Measurements from ENCODE around the gene LRRC28. TPM values are rescaled to one million over a fixed set of nuclear protein-coding genes. Genes with fewer than 3 reads are reported as not detected.

LRRC28 gene
- total and polyA plus RNA-seq, 2 donors = 14.3 to 34.7 TPM

DNA sequence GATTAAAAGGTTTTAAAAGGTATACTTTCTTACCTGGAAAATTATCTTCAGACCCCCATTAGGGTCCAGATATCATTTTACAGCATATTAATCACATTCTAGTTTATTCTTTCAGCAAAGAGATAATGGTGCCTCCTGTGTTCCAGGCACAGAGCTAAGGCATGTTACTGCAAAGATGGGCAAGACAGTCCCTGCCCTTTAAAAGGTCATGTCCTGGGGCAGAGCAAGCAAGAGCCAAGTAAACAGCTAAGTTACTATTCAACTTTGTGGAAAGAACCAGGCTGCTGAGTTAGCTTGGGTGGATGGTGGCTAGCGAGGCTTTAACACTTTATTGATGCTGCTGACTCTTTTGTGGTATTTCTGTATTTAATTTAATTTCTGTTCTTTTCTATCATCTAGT, 75.0 kb downstream of the LRRC28 start:
- H3K36me3 ChIP-seq (ENCODE audit: insufficient read depth) = no peaks in the 10 kb centered on the region
- no peaks in the 10 kb centered on the region for H3K4me1 ChIP-seq (ENCODE audit: insufficient read depth)
- 86% methylated on average over 1 of the region's 1 CpG for WGBS
- DNase-seq (ENCODE audit: extremely low spot score) = no peak
- no peak overlapping the region for H3K27ac ChIP-seq (ENCODE audit: low read depth)
- H3K4me3 ChIP-seq (ENCODE audit: low read depth, low read length) = no peak overlapping the region

DNA sequence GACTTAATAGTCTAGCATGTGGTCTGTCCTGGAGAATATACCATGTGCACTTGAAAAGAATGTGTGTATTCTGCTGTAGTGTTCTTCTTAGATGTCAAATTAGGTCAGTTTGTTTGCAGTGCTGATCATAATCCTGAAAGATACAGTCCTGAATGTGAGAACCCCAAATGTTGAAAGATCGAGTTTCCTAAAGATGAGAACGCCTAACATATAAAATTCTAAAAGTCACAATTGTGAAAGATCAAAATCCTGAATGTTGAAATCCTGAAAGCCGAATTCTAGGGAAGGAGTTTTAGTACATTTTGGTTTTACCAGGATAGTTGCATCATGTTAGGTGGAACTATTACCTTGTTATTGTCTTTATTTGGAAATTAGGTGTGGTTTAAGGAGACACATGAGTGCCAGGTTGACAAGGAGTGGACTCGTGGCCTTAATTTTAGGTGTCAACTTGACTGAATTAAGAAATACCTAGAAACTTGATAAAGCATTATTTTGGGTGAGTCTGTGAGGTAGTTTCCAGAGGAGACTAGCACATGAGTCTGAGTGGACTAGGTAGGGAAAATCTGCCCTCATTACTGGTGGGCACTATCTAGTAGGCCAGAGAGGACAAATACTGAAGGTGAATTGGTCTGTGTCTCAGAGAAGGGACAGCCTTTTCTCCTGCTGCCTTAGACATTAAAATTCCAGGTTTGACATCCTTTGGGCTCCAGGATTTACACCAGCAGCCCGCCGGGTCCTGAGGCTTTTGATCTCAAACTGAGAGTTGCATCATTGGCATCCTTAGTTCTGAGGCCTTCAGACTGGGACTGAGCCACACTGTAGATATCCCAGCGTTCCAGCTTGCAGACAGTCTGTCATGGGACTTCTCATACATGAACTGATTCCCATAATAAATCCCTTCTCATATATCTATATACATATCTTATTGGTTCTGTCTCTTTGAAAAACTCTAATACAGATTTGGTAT, 77.1 kb downstream of the LRRC28 start:
- WGBS = 93% methylated on average over 7 of the region's 7 CpGs
- Histone ChIP-seq H3K4me3 (ENCODE audit: low read depth, low read length) (no peak overlapping the region), H3K36me3 (ENCODE audit: insufficient read depth) (no peaks in the 10 kb centered on the region), H3K4me1 (ENCODE audit: insufficient read depth) (no peaks in the 10 kb centered on the region), H3K27ac (ENCODE audit: low read depth) (no peak overlapping the region)
- DNase-seq (ENCODE audit: extremely low spot score) = no peak

DNA sequence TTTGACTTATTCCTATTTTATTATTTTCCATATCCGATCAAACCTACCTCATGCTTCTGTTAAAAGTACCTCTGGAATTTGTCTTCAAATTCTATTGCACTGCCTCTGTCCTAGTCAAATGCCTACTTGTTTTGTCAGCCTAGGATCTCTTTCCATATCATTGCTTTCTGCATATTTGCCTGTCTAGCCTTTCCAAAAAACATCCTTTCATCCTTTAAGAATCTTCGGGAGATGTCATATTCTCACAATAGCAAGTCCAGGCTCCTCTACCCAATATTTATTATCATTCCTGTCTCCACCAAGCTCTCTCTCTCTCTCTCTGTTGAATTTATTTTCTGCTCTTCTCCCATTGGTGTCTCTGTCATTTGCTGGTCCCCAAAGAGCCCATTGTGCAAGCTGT, 80.1 kb downstream of the LRRC28 start:
- Histone ChIP-seq H3K27ac (ENCODE audit: low read depth) (no peak overlapping the region), H3K4me3 (ENCODE audit: low read depth, low read length) (no peak overlapping the region), H3K4me1 (ENCODE audit: insufficient read depth) (no peaks in the 10 kb centered on the region), H3K36me3 (ENCODE audit: insufficient read depth) (peaks cover 2% of the 10 kb centered on the region)
- 96% methylated on average over 2 of the region's 2 CpGs for whole genome bisulfite sequencing
- DNase-seq (ENCODE audit: extremely low spot score) = no peak

DNA sequence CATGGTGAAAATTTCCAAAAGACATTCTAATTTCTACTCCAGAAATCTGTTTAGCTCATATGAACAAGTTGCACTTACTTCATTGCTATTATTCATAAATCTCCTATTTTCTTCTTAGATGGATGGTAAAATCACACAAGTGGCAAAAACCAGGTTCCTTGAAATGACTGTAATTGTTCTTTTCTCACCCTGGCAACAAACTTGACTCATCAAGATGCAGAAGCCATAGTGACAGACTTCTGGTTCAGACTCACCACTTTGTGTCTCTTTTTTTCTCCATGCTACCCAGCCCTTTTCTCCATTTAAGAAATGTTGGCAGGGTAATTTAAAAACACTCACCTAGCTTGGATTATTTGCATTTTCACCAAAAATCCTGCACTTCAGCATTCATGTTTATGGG, 82.1 kb downstream of the LRRC28 start:
- Histone ChIP-seq H3K36me3 (ENCODE audit: insufficient read depth) (peaks cover 2% of the 10 kb centered on the region), H3K4me3 (ENCODE audit: low read depth, low read length) (no peak overlapping the region)
- no peak for DNase-seq (ENCODE audit: extremely low spot score)

DNA sequence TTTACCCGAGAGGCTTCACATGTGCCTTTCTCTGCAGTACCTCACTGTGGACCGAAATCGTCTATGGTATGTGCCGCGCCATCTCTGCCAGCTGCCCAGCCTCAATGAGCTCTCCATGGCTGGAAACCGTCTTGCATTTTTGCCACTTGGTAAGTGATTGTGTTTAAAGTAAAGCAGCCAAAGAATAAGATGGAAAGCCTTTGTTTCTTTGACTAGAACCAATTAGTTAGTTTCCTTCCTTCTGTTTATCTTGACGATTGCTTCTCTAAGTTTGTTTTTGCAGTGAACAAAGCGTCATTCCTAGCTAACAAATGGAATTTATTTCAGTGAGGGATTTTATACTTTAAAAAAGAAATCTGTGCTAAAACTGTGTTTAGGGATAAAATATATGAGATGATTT, 82.7 kb downstream of the LRRC28 start:
- H3K27ac ChIP-seq (ENCODE audit: low read depth) = no peak overlapping the region
- no peak overlapping the region for H3K4me3 ChIP-seq (ENCODE audit: low read depth, low read length)
- H3K4me1 ChIP-seq (ENCODE audit: insufficient read depth) = no peaks in the 10 kb centered on the region
- no peak for DNase-seq (ENCODE audit: extremely low spot score)
- 89% methylated on average over 8 of the region's 8 CpGs for WGBS
- H3K36me3 ChIP-seq (ENCODE audit: insufficient read depth) = peaks cover 2% of the 10 kb centered on the region

More for the DNA sequence above, 82.1 kb downstream of the LRRC28 start:
- Histone ChIP-seq H3K4me1 (ENCODE audit: insufficient read depth) (no peaks in the 10 kb centered on the region), H3K27ac (ENCODE audit: low read depth) (no peak overlapping the region)

DNA sequence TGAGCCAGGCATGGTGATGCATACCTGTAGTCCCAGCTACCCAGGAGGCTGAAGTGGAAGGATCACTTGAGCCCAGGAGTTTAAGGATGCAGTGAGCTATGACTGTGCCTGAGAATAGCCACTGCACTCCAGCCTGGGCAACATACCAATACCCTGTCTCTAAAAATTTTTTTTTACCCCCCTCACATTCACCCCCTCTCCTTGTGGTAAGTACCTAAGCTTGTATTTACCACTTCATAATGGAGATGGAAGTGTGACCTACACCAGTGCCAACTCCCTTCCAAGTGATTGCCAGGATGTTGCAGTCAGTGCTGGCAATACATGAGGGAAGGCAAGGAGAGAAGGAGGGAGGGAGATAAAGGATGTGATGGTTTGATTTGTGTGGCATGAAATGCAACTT, 84.2 kb downstream of the LRRC28 start:
- Histone ChIP-seq H3K4me1 (ENCODE audit: insufficient read depth) (no peaks in the 10 kb centered on the region), H3K4me3 (ENCODE audit: low read depth, low read length) (no peak overlapping the region), H3K36me3 (ENCODE audit: insufficient read depth) (peaks cover 2% of the 10 kb centered on the region), H3K27ac (ENCODE audit: low read depth) (no peak overlapping the region)
- no peak for DNase-seq (ENCODE audit: extremely low spot score)

DNA sequence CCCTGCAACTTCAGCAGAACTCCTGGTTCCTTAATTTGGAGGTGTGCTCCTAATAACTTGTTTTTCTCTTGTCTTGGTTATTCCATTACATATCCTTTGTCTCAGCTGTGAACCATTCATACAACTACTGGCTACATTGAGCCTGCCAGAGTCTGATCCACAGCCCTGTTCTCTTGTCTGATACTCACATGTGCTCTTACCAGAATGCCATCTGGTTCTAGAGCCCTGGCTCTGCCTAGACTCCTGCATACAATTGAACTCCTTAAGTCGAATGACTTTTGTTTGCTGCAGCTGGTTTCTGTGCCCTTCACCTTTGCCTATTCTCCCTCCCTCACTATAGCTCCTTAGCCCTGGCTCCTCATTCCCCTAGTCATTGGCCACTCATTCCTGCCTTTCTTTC, 85.5 kb downstream of the LRRC28 start:
- H3K4me3 ChIP-seq (ENCODE audit: low read depth, low read length) = no peak overlapping the region
- no peak overlapping the region for H3K27ac ChIP-seq (ENCODE audit: low read depth)
- DNase-seq (ENCODE audit: extremely low spot score) = no peak
- 96% methylated on average over 1 of the region's 1 CpG for WGBS
- H3K36me3 ChIP-seq (ENCODE audit: insufficient read depth) = peaks cover 2% of the 10 kb centered on the region
- H3K4me1 ChIP-seq (ENCODE audit: insufficient read depth) = no peaks in the 10 kb centered on the region

DNA sequence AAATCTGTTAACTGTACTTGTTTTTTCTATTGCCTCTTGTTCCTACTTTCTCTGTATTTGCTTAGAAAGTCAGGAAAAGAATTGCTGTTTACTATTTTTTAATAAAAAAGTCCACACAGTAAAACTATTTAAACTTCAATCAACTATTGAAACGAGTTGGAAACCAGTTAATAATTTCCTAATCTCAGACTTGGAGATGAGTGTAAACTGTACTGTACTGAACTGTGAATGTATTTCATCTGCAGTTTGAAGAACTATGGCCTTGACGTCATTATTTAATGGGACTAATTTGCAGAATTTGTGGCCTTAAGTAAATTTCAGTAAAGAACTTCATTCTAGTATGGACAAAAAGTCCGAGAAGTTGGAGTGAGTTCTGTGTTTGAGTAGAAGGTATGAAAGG, 89.1 kb downstream of the LRRC28 start:
- Histone ChIP-seq H3K4me3 (ENCODE audit: low read depth, low read length) (no peak overlapping the region), H3K4me1 (ENCODE audit: insufficient read depth) (no peaks in the 10 kb centered on the region), H3K36me3 (ENCODE audit: insufficient read depth) (peaks cover 2% of the 10 kb centered on the region), H3K27ac (ENCODE audit: low read depth) (no peak overlapping the region)
- 82% methylated on average over 3 of the region's 3 CpGs for WGBS
- DNase-seq (ENCODE audit: extremely low spot score) = no peak

DNA sequence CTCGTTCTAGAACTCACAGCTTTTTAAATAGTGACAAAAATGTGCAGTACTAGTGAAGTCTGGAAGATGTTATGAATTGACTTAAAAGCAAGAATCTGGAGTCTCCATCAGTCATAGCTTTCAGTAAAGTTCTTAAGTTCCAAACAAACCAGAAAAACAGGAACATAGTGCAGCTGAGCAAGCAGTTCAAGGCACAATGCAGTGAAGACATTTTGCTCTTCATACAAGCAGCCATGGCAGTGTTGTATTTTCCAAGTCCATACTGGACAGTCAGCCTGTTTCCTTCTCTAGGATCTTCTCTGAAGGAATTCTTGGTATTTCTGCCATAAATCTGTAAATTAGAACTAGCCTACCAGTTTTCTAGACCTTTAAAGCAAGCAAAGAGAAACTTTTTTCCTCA, 90.5 kb downstream of the LRRC28 start:
- DNase-seq (ENCODE audit: extremely low spot score) = no peak
- WGBS = 79% methylated on average over 1 of the region's 1 CpG

DNA sequence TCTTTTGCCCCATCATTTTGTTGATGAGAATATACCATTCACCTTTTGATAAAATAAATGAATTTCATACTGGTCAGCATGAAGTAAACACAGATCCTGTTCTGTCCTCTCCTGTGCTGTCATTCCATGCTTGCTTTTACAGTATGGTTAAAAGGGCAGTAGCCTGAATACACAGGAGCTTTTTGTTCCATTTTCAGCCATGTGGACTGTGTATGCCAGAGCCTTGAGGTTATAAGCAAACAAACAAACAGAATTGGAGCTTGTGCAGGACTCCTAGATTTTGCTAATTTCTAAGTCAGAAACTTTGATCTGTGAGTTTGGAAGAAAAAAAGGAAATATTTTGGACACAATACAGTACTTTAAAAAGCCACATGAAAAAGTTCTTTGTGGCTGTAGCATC, 91.9 kb downstream of the LRRC28 start:
- no peak for DNase-seq (ENCODE audit: extremely low spot score)
- H3K27ac ChIP-seq (ENCODE audit: low read depth) = no peak overlapping the region
- H3K4me3 ChIP-seq (ENCODE audit: low read depth, low read length) = no peak overlapping the region
- no peaks in the 10 kb centered on the region for H3K36me3 ChIP-seq (ENCODE audit: insufficient read depth)
- H3K4me1 ChIP-seq (ENCODE audit: insufficient read depth) = no peaks in the 10 kb centered on the region

More for the DNA sequence above, 90.5 kb downstream of the LRRC28 start:
- Histone ChIP-seq H3K4me3 (ENCODE audit: low read depth, low read length) (no peak overlapping the region), H3K36me3 (ENCODE audit: insufficient read depth) (no peaks in the 10 kb centered on the region), H3K4me1 (ENCODE audit: insufficient read depth) (no peaks in the 10 kb centered on the region), H3K27ac (ENCODE audit: low read depth) (no peak overlapping the region)

DNA sequence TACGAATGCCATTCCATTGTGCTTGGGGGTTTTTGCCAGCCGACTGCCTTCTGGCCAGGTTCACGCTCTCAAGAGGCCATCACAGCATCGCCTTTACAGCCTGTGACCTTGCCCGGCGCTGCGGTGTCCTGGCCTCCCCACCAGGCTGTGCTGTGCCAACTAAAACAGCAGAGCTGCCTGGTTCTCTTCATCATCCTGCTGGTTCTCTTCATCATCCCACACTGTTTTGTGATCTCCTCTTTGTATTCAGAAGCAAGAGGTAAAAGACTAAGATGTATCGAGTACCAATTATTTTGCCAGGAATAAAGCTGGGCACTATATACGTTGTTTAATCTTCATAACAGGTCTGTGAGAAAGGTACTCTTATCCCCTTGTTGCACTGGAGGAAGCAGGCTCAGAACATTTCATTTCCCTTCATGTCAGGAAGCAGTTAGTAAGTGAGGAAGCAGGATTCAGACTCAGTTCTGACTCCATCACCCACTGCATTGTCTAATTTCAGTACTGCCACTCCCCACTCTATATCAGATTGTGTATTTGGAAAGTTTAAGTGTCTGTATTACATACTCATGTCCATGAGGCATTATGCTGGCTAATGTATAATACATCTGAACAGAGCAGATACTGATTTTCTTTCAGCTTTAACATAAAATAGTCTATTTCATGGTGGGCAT, 92.7 kb downstream of the LRRC28 start:
- H3K4me3 ChIP-seq (ENCODE audit: low read depth, low read length) = no peak overlapping the region
- H3K4me1 ChIP-seq (ENCODE audit: insufficient read depth) = no peaks in the 10 kb centered on the region
- H3K27ac ChIP-seq (ENCODE audit: low read depth) = no peak overlapping the region
- no peak for DNase-seq (ENCODE audit: extremely low spot score)
- H3K36me3 ChIP-seq (ENCODE audit: insufficient read depth) = no peaks in the 10 kb centered on the region
- 81% methylated on average over 9 of the region's 9 CpGs for WGBS

DNA sequence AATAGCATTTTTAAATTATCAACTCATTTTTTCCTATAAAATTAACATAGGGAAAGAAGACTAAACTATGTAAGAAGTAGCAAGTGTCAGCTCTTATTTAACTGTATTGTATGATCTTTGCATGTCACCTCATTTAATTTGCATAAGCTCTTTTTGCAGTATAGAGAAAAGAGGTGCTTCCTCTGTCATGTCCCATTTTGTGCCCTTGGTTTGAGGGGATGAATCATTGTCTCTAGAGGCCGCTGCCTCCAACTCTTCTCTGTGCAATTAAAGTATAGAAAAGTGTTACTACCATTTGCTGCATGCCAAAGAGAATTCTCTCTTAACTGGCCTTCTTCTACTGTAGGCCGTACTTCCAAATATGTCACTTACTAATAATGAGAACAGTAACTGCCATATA, 93.4 kb downstream of the LRRC28 start:
- Histone ChIP-seq H3K4me3 (ENCODE audit: low read depth, low read length) (no peak overlapping the region), H3K4me1 (ENCODE audit: insufficient read depth) (no peaks in the 10 kb centered on the region), H3K36me3 (ENCODE audit: insufficient read depth) (no peaks in the 10 kb centered on the region), H3K27ac (ENCODE audit: low read depth) (no peak overlapping the region)
- no peak for DNase-seq (ENCODE audit: extremely low spot score)
- WGBS = 94% methylated on average over 2 of the region's 2 CpGs

DNA sequence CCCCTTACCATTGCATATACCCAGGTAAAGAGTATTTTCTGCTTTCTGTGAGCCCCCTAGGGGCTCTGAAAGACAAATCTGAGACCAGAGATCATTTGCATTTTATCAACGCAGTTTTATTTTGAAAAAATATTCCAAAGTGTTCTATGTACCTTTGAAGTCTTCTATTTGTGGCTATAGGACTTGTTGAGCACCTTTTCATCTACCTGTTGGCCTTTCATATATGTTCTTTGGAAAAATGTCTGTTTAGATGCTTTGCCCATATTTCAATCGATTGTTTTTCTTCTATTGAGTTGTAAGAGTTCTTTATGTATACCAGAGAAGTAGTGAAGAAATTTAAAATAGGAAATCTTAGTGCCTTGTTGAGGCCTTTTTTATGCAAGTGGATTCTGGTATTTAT, 94.0 kb downstream of the LRRC28 start:
- DNase-seq (ENCODE audit: extremely low spot score) = no peak
- Histone ChIP-seq H3K36me3 (ENCODE audit: insufficient read depth) (no peaks in the 10 kb centered on the region), H3K27ac (ENCODE audit: low read depth) (no peak overlapping the region), H3K4me1 (ENCODE audit: insufficient read depth) (no peaks in the 10 kb centered on the region), H3K4me3 (ENCODE audit: low read depth, low read length) (no peak overlapping the region)
- WGBS = 95% methylated on average over 2 of the region's 2 CpGs

DNA sequence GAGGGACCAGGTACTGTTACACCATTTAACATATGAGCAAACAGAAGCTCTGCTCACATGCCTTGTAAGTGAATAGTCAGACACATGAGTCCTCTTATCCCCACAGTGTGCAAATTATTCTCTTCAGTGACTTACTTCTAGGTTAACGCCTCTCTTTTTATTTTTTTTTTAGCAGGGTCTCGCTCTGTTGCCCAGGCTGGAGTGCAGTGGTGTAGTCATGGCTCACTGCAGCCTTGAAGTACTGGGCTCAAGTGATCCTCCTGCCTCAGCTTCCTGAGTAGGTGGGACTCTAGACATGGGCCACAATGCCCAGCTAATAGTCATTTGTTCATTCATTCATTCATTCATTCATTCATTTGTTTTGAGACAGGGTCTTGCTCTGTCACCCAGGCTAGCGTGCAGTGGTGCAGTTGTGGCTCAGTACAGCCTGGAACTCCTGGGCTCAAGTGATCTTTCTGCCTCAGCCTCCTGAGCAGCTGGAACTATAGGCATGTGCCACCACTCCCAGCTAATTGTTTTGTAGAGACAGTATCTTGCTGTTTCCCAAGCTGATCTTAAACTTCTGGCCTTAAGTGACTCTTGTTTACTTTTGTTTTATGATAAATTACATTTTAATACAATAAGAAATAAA, 94.7 kb downstream of the LRRC28 start:
- H3K4me1 ChIP-seq (ENCODE audit: insufficient read depth) = no peaks in the 10 kb centered on the region
- no peaks in the 10 kb centered on the region for H3K36me3 ChIP-seq (ENCODE audit: insufficient read depth)
- no peak overlapping the region for H3K27ac ChIP-seq (ENCODE audit: low read depth)
- no peak overlapping the region for H3K4me3 ChIP-seq (ENCODE audit: low read depth, low read length)
- WGBS = 98% methylated on average over 3 of the region's 3 CpGs
- DNase-seq (ENCODE audit: extremely low spot score) = no peak

Measured in urinary bladder (tissue), 4 donors.